CD4-positive, alpha-beta T cell treated with Interleukin-21 for 1 hour (primary cell): ENCODE measurements around the gene IPO4.
A peak's percentile ranks its signal among the peaks of the same experiment; 100 is the strongest.

Experiments used
- DNase-seq: peaks from one replicate; pipeline ENCODE4 v3.0.0-alpha.2; 2020

IPO4 gene

GRCh38 chr14:24172871-24173281, 15.7 kb downstream of the IPO4 start:
- DNase-seq = no peak

GRCh38 chr14:24172261-24172860, 16.3 kb downstream of the IPO4 start:
- no peak for DNase-seq

- peak; percentile 74 for DNase-seq
Observed at GRCh38 chr14:24171422-24172260, 17.0 kb downstream of the IPO4 start, which contains the start of gene REC8. REC8 (plus strand) TSS chr14:24172080; CDS start chr14:24172553, 473 bp downstream.

GRCh38 chr14:24167469-24168114, 21.0 kb downstream of the IPO4 start:
- no peak for DNase-seq

GRCh38 chr14:24165785-24166184, 22.8 kb downstream of the IPO4 start:
- DNase-seq = no peak

GRCh38 chr14:24164518-24164991, 24.1 kb downstream of the IPO4 start:
- no peak for DNase-seq

GRCh38 chr14:24162093-24162492, 26.5 kb downstream of the IPO4 start:
- no peak for DNase-seq

GRCh38 chr14:24160850-24161804, 27.5 kb downstream of the IPO4 start, which contains the start of gene IRF9:
IRF9 (plus strand) TSS chr14:24161265; CDS start chr14:24162145, 880 bp downstream.
- peak; percentile 99 for DNase-seq

GRCh38 chr14:24160499-24160849, 28.1 kb downstream of the IPO4 start:
- no peak for DNase-seq

- no peak for DNase-seq
Observed at GRCh38 chr14:24159777-24160498, 28.7 kb downstream of the IPO4 start.

- no peak for DNase-seq
Observed at GRCh38 chr14:24157331-24157730, 31.3 kb downstream of the IPO4 start.

GRCh38 chr14:24156840-24157239, 31.8 kb downstream of the IPO4 start:
- no peak for DNase-seq

- no peak for DNase-seq
Observed at GRCh38 chr14:24155100-24155499, 33.5 kb downstream of the IPO4 start.

- DNase-seq = no peak
Observed at GRCh38 chr14:24151404-24152080, 37.1 kb downstream of the IPO4 start.

GRCh38 chr14:24150993-24151392, 37.6 kb downstream of the IPO4 start:
- no peak for DNase-seq

GRCh38 chr14:24150567-24150966, 38.0 kb downstream of the IPO4 start:
- no peak for DNase-seq

GRCh38 chr14:24150061-24150460, 38.6 kb downstream of the IPO4 start:
- DNase-seq = no peak

GRCh38 chr14:24149302-24149969, 39.2 kb downstream of the IPO4 start:
- DNase-seq = no peak

GRCh38 chr14:24147761-24148428, 40.7 kb downstream of the IPO4 start:
- DNase-seq = no peak
